ENCODE results near the gene CCDC85C. TPM values are rescaled to one million over a fixed set of nuclear protein-coding genes. Genes with fewer than 3 reads are reported as not detected.

CCDC85C gene
- total and polyA plus RNA-seq, 2 of the 4 experiments (the other 2 are of a cell fraction) = 16.0 to 19.0 TPM

- Histone ChIP-seq H2AK9ac (replicated peaks; ENCODE audit: low read depth, low read length, poor library complexity) (peak overlapping the region; percentile 97), H3K9me1 (ENCODE audit: insufficient read depth, low read length) (peaks cover 24% of the 10 kb centered on the region), H3K36me3 (ENCODE audit: control insufficient read depth, insufficient read depth, low read length) (no peaks in the 10 kb centered on the region), H3K27ac (ENCODE audit: insufficient read depth, low read length) (peak overlapping the region; percentile 88), H3K4me3 (ENCODE audit: insufficient read depth, low read depth, low read length) (no peak overlapping the region), H3K18ac (ENCODE audit: low read depth, low read length) (peak overlapping the region; percentile 95), H3K4me1 (ENCODE audit: control insufficient read depth, insufficient read depth, low read length) (peaks cover 26% of the 10 kb centered on the region), H4K91ac (ENCODE audit: insufficient read depth, low read depth, low read length) (peak overlapping the region; percentile 96), H2BK20ac (ENCODE audit: low read depth, low read length) (peak overlapping the region; percentile 98), H3K79me1 (ENCODE audit: low read depth in 1 of 2, low read length in 2 of 2) (peaks cover 40 to 78% of the 10 kb centered on the region in 2 experiments), H2AFZ (replicated peaks; ENCODE audit: low read length, poor library complexity) (peak overlapping the region; percentile 91), H2BK120ac (ENCODE audit: low read depth, low read length) (peak overlapping the region; percentile 99), H3K4ac (ENCODE audit: low read depth, low read length) (peak overlapping the region; percentile 99), H2BK15ac (ENCODE audit: low read depth, low read length) (peak overlapping the region; percentile 99), H2BK5ac (ENCODE audit: low read depth, low read length, poor library complexity, severe bottlenecking) (peak overlapping the region; percentile 94), H3K56ac (ENCODE audit: extremely low read depth, insufficient read depth, low read length) (peak overlapping the region; percentile 77), H3K14ac (replicated peaks; ENCODE audit: low read depth, low read length) (peak overlapping the region; percentile 99), H3K9ac (ENCODE audit: low read depth, low read length) (peak overlapping the region; percentile 52), H4K20me1 (ENCODE audit: insufficient read depth, low read length) (peaks cover 13% of the 10 kb centered on the region), H3K23ac (ENCODE audit: low read depth, low read length) (peak overlapping the region; percentile 94), H3K9me3 (ENCODE audit: control insufficient read depth, insufficient read depth, low read length) (no peaks in the 10 kb centered on the region), H3K4me2 (ENCODE audit: low read depth, low read length) (peak overlapping the region; percentile 48), H4K5ac (ENCODE audit: low read depth, low read length) (peak overlapping the region; percentile 92), H4K8ac (ENCODE audit: low read depth in 2 of 2, low read length in 2 of 2) (peak overlapping the region; percentile 84 to 97), H2AK5ac (ENCODE audit: low read depth, low read length) (peak overlapping the region; percentile 100), H3K27me3 (ENCODE audit: control insufficient read depth, insufficient read depth, low read length) (no peaks in the 10 kb centered on the region)
- WGBS, 2 experiments (ENCODE audit: extremely low coverage in 2 of 2, insufficient read length in 1 of 2) = no CpG with 5 or more reads among the region's 6 CpGs
- dilution Hi-C loops (cut with HindIII; ENCODE audit: low sequenced_read_pairs, unreplicated experiment) (no loop called here), intact Hi-C loops (cut with micrococcal nuclease) (loop anchor here (2.0 kb wide), 1 partner anchor 67 kb away; the partner anchor contains the start of gene CCDC85C), in situ Hi-C loops (cut with MboI; ENCODE audit: low sequenced_read_pairs) (no loop called here)
- DNase-seq = peak; percentile 83
- CTCF ChIA-PET = interaction anchor here (0.6 to 1.1 kb wide), 2 partner anchors 66 to 260 kb away, joined by 3 to 4 read pairs; no protein-coding TSS in a partner anchor
- BruUV-seq (replicated peaks) = no TSS peak
- peak; percentile 98 for ATAC-seq (ENCODE audit: low read depth)
- POLR2A ChIA-PET (ENCODE audit: unreplicated experiment) = no interaction called here
- TF ChIP-seq USF2 (IDR thresholded peaks at IDR 0.05; ENCODE audit: low read depth, low read length) (no peak), SMC3 (IDR thresholded peaks at IDR 0.05; ENCODE audit: low read depth, low read length) (no peak), MAFK (IDR thresholded peaks at IDR 0.05; ENCODE audit: low read depth, low read length) (no peak), RFX5 (IDR thresholded peaks at IDR 0.05; ENCODE audit: low read depth, low read length) (no peak), MAZ (IDR thresholded peaks at IDR 0.05; ENCODE audit: borderline replicate concordance, low read depth, low read length) (peak; percentile 93), BHLHE40 (IDR thresholded peaks at IDR 0.05; ENCODE audit: low read depth, low read length) (0 out of 2 replicates have a peak, but pooled peaks have one; percentile 10), FOS (IDR thresholded peaks at IDR 0.05; ENCODE audit: low read depth, low read length) (peak; percentile 84)
These were observed 66.6 kb downstream of the CCDC85C start for GRCh38 chr14:99537399-99537798.
